Muscle layer of duodenum (tissue), 2 donors: ENCODE results near the gene KCNMA1.

Experiments used
- H3K27ac ChIP-seq: one replicate; pipeline ENCODE4 v1.7.0; 2013; ENCODE audit warnings: mild to moderate bottlenecking, low read length
- H3K27me3 ChIP-seq: one replicate; pipeline ENCODE4 v1.7.0; 2013; ENCODE audit warnings: low read depth, mild to moderate bottlenecking, control low read depth, low read length
- H3K36me3 ChIP-seq, 2 donors: one replicate each; pipeline ENCODE4 v1.7.0; 2013; ENCODE audit warnings: low read length in 2 of 2, control low read depth in 1 of 2, mild to moderate bottlenecking in 1 of 2; ENCODE audit not compliant: insufficient read depth in 2 of 2, control insufficient read depth in 1 of 2
- H3K4me1 ChIP-seq, 2 donors: one replicate each; pipeline ENCODE4 v1.7.0; 2013; ENCODE audit warnings: low read length in 2 of 2, mild to moderate bottlenecking in 2 of 2, control low read depth in 1 of 2, moderate library complexity in 1 of 2; ENCODE audit not compliant: insufficient read depth in 2 of 2, control insufficient read depth in 1 of 2
- H3K4me3 ChIP-seq, 2 donors: one replicate each; pipeline ENCODE4 v1.7.0; 2013; ENCODE audit warnings: low read length in 2 of 2, low read depth in 1 of 2, mild to moderate bottlenecking in 1 of 2
- H3K9me3 ChIP-seq, 2 donors: one replicate each; pipeline ENCODE4 v1.7.0; 2013; ENCODE audit warnings: low read length in 2 of 2, control low read depth in 1 of 2, mild to moderate bottlenecking in 1 of 2; ENCODE audit not compliant: control insufficient read depth in 1 of 2
- donor health status: healthy.

Gene KCNMA1

DNA sequence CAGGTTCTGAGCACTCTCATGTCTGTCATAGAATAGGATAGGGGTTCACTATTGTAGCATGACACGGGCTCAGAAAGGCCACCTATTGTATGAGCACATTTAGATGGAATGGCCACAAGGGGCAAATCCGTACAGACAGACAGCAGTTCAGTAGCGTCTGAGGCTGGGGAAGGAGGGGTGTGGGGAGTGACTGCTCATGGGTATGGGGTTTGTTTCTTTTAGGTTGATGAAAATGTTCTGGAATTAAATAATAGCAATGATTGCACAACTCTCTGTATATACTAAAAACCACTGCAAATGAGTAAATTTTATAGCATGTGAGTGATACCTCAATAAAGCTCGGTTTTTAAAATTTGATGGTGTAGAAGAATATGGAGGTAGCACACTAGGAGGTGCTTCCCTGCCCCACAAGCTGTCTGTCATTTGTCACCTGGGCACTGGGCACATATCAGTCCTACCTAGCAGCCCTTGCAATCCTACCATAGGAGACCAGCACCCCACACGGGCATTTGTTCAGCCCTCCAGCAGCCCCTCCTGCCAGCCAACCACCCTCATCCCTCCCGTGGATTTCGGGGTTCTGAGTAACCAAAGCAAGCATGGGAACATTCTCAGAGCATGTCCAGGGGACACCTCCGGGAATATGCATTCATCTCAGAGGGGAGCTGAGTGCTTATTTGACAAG, 35.2 kb downstream of the KCNMA1 start:
- Histone ChIP-seq H3K4me3 (no peak overlapping the region), H3K27ac (no peak overlapping the region), H3K36me3 (no peaks in the 10 kb centered on the region), H3K9me3 (no peaks in the 10 kb centered on the region), H3K4me1 (peaks cover 5 to 29% of the 10 kb centered on the region in 2 donors), H3K27me3 (no peaks in the 10 kb centered on the region)

DNA sequence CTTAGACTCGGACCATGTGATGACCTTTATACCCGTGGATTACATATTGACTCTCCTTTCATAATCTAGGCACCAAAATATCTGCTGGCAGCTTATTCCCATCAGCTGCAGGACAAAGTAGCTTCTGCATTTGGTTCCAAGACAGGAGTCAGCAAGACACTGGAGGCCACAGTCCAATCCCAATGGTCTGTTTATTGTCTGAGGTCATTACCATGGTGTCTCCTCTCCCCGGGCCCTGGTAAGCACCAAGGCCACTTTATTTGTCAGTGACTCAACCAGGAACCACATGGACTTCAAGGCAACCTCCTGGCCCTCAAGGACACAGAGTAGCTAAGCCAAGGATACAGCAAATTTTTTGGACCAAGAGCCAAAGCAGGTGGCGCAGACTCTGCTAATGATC, 36.1 kb downstream of the KCNMA1 start:
- Histone ChIP-seq H3K4me1 (peaks cover 5 to 29% of the 10 kb centered on the region in 2 donors), H3K4me3 (no peak overlapping the region), H3K27ac (no peak overlapping the region), H3K9me3 (no peaks in the 10 kb centered on the region), H3K36me3 (no peaks in the 10 kb centered on the region), H3K27me3 (no peaks in the 10 kb centered on the region)

DNA sequence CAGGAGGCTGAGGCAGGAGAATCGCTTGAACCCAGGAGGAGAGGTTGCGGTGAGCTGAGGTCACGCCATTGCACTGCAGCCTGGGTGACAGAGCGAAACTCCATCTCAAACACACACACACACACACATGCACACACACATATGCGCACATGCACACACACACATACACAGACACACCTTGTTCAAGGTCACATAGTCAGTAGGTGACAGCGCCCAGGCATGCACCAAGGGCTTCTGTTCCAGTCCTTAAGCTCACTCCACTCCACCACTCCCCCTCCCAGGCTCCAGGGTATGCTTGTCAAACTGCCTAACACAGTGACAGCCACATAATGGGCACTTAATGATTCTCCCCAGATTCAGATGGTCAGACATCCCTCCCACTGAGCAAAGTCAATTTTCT, 37.0 kb downstream of the KCNMA1 start:
- H3K4me1 ChIP-seq = peaks cover 5 to 29% of the 10 kb centered on the region in 2 donors
- no peaks in the 10 kb centered on the region for H3K27me3 ChIP-seq
- no peak overlapping the region for H3K4me3 ChIP-seq
- H3K36me3 ChIP-seq = no peaks in the 10 kb centered on the region
- H3K27ac ChIP-seq = no peak overlapping the region
- H3K9me3 ChIP-seq = no peaks in the 10 kb centered on the region

DNA sequence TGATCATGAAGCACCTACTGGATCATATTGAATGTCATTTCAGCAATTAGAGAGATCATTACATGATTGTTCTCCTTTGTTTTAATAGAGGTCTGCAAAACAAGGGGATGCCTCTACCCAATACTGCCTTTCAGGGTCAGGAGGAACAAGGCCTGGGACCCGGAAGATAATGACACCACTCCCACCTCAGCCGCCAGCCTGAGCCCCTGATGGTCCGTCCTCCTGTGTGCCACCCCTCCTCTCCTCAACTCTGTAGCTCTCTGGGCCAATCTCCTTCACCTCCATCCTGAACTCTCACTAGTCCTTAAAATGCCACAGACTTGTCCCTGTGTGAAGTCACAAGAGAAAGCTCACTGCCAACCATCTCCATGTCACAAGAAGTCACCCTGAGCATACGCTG, 38.0 kb downstream of the KCNMA1 start:
- Histone ChIP-seq H3K36me3 (no peaks in the 10 kb centered on the region), H3K9me3 (no peaks in the 10 kb centered on the region), H3K27me3 (no peaks in the 10 kb centered on the region), H3K4me3 (no peak overlapping the region), H3K4me1 (peaks cover 5 to 27% of the 10 kb centered on the region in 2 donors), H3K27ac (no peak overlapping the region)

DNA sequence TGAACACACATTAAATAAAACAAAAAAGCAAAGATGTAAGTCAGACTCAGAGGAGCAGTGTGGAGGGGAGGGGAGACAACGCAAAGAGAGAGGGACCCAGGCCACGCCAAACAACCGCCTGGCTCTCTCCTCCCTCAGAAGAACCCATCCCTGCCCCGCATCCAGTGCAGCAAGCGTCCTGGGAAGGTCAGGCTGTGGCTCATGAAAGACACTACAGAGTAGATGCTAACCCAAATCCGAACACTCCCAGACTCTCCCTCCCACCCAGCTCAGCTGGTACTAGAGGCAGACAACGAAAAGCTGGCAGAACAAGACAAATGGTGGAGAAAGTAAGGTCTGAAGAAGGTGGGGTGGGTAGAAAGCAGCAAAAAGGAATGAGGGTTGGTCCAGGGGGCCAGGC, 39.0 kb downstream of the KCNMA1 start:
- Histone ChIP-seq H3K4me3 (no peak overlapping the region), H3K27ac (no peak overlapping the region), H3K27me3 (no peaks in the 10 kb centered on the region), H3K9me3 (no peaks in the 10 kb centered on the region), H3K4me1 (peaks cover 5 to 18% of the 10 kb centered on the region in 2 donors), H3K36me3 (no peaks in the 10 kb centered on the region)

DNA sequence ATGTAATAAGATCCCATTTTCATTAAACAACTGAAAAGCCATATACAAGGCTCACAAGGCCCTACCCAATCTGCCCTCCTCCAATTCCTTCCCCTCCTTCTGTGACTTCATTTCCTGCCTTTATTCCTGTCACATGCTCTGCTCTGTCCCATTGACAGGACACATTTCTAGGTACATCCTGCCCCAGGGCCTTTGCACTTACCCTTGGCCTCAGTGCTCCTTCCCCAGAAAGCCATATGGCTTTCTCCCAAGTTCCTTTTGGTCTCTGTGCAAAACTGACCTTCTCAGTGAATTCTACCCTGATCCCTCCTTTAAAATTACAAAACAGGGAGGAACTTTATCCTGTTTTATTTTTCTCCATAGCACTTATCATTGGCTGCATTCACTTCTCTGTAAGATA, 40.0 kb downstream of the KCNMA1 start:
- H3K27ac ChIP-seq = no peak overlapping the region
- no peaks in the 10 kb centered on the region for H3K36me3 ChIP-seq
- no peaks in the 10 kb centered on the region for H3K27me3 ChIP-seq
- peaks cover 0 to 8% of the 10 kb centered on the region in 2 donors for H3K4me1 ChIP-seq
- no peak overlapping the region for H3K4me3 ChIP-seq
- H3K9me3 ChIP-seq = no peaks in the 10 kb centered on the region

DNA sequence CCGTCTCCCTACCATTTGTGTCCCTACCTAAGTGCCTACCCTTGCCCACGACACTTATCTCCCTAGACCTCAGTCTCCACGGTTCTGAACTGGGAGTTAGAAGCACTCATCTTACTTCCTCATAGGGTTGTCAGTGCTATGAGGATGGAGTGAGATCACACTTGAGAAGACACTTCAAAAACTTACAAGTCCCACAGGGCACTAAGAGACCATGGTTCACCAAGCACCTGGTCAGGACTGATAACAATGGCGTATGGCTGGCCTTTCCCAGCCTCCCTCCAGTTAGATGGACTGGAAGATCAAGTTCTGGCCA, 43.2 kb downstream of the KCNMA1 start:
- no peaks in the 10 kb centered on the region for H3K9me3 ChIP-seq
- H3K4me1 ChIP-seq = peaks cover 0 to 5% of the 10 kb centered on the region in 2 donors
- H3K4me3 ChIP-seq = no peak overlapping the region
- H3K36me3 ChIP-seq = no peaks in the 10 kb centered on the region
- H3K27me3 ChIP-seq = no peaks in the 10 kb centered on the region
- no peak overlapping the region for H3K27ac ChIP-seq

DNA sequence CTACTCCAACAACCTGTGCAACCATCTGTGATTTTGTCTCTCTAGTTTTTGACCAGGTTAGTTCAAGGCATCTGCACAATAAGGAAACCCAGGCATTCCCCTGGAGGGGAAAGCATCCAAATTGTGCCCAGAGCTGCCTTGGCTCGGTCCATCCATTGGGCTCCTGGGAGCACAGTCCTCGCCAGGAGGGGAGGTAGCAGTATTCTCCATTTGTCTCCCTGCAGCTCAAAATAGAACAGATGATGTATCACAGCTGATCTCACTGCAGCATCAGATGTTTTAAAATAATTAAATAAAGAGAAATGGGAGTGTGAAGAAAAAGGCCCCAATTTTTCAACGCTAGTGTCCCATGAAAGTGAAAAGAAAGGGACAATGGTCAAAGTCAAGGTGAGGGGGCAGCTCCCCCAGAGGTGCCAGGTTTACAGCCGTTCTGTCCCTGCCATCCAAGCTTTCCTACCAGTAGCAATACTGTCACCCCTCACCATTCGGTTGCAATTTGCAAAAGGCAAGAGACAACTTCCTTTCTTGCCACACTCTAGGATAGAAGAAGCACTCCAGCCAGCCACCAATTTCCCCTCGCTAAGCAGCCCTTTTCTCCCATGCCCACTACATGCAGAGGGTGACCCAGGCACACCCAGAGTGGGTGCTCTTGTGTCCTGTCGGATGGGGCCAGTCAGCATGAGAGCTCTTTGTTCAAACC, 43.7 kb downstream of the KCNMA1 start:
- H3K4me1 ChIP-seq = peaks cover 0 to 5% of the 10 kb centered on the region in 2 donors
- H3K4me3 ChIP-seq = no peak overlapping the region
- no peaks in the 10 kb centered on the region for H3K27me3 ChIP-seq
- no peaks in the 10 kb centered on the region for H3K36me3 ChIP-seq
- H3K9me3 ChIP-seq = no peaks in the 10 kb centered on the region
- no peak overlapping the region for H3K27ac ChIP-seq

DNA sequence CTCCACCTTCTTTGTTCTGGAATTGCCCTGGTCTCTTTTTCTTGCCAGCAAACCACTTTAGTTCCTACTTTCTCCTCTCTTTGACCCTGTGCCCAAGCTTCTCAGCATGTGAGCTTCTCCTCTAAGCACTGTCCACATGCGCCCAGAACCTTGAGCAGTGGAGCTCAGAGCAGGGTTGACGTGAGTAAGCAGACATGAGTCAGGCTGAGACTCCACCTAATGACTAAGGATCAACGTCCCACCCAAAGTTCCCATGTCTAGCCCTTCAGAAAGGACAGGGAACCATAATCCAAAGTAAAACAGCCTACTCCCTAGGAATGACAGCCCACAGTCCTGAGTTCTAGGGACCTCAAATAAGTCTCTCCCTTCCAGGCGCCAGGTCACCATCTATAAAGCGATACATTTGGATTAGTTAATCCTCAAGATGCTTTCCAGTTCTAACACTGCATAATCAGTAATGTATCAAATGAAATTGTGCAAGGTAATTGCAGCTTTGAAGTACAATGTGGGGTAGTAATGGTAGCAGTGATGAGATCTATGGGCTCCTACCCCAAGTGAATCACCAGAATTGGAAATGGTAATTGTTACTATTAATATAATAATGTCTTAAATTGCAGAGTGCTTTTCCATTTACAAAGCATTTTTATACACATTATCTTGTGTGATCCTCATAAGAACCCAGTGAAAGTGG, 44.5 kb downstream of the KCNMA1 start:
- no peaks in the 10 kb centered on the region for H3K27me3 ChIP-seq
- H3K4me1 ChIP-seq = peaks cover 0 to 5% of the 10 kb centered on the region in 2 donors
- H3K4me3 ChIP-seq = no peak overlapping the region
- H3K9me3 ChIP-seq = no peaks in the 10 kb centered on the region
- H3K36me3 ChIP-seq = no peaks in the 10 kb centered on the region
- no peak overlapping the region for H3K27ac ChIP-seq

DNA sequence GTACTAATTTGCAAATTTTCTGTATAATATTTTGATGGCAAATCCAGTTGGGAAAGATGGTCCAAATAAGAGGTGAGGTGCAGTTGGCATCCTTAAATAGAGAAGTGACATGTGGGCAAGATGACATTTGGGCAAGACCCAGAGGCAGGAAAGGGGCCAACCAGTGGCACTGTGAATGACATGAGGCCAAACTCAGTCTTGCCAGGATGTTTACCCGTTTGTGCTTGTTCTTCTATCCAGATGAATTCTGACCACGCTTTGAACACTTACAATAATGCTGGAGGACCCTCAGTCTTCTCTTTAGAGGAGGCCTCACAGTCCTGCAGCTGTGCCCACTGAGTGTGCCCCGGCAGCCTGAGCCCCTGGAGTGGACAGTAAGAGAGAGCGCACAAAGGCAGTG, 45.1 kb downstream of the KCNMA1 start:
- H3K36me3 ChIP-seq = no peaks in the 10 kb centered on the region
- H3K27ac ChIP-seq = no peak overlapping the region
- no peak overlapping the region for H3K4me3 ChIP-seq
- no peaks in the 10 kb centered on the region for H3K9me3 ChIP-seq
- no peaks in the 10 kb centered on the region for H3K27me3 ChIP-seq
- H3K4me1 ChIP-seq = peaks cover 3 to 5% of the 10 kb centered on the region in 2 donors

DNA sequence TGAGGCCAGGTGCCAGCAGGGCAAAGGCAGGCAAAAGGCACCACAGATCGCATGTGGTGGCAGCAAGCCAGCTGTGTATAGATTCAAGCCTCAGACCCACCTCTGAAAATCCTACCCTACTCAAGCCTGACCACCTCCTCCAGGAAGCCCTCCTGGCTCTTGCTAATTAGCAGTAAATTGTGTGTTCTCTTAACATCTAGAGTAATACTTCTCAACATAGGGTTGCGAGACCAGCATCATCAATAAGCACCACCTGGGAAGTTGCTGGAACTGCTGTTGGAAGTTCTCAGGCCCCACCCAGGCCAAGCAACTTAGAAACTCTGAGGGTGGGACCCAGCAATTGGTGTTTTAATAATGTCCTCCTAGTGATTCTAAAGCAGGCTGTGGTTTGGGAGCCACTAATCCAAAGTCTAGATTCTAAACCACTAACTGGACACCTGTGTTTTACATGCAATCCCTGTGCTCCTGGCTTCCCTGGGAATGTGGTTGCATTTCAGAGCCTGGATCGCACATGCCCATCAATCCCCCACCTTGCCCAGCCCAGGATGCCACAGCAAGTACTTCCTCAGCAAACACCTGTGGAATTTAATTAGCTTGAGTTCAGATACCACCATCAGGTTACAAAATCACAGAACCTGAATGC, 46.2 kb downstream of the KCNMA1 start:
- Histone ChIP-seq H3K36me3 (no peaks in the 10 kb centered on the region), H3K9me3 (no peaks in the 10 kb centered on the region), H3K4me1 (peaks cover 5 to 6% of the 10 kb centered on the region in 2 donors), H3K27me3 (no peaks in the 10 kb centered on the region), H3K27ac (no peak overlapping the region), H3K4me3 (no peak overlapping the region)
